ENCODE data around the gene PTPRU. TPM values are rescaled to one million over a fixed set of nuclear protein-coding genes. Genes with fewer than 3 reads are reported as not detected.

Gene PTPRU
- total RNA-seq, 6 donors from 2014 or later, result 44.5 to 87.2 (median 70.1) TPM

- H3K36me3 ChIP-seq, result no peaks in the 10 kb centered on the region
- peaks cover 0 to 8% (median 0%) of the 10 kb centered on the region in 4 donors for H3K4me1 ChIP-seq
- no peak overlapping the region for H3K27ac ChIP-seq
- ATAC-seq (ENCODE audit: low FRiP score in 2 of 2) (peak in 1 of 2 donors; percentile 21), DNase-seq (no peak)
- H3K4me3 ChIP-seq, result no peak overlapping the region
- no peaks in the 10 kb centered on the region for H3K9me3 ChIP-seq
- 39 to 50% methylated on average over 4 to 8 of the region's 8 CpGs for WGBS, 2 donors
- H3K27me3 ChIP-seq, result no peaks in the 10 kb centered on the region
- no peak for TF ChIP-seq POLR2AphosphoS5 (IDR thresholded peaks at IDR 0.05)
- TF ChIP-seq POLR2A (IDR thresholded peaks at IDR 0.05), result no peak
- TF ChIP-seq EP300 (IDR thresholded peaks at IDR 0.05), result no peak
- no peak for TF ChIP-seq CTCF (IDR thresholded peaks at IDR 0.05)
These were observed 12.9 kb downstream of the PTPRU start for GRCh38 chr1:29249170-29249691.

- Histone ChIP-seq H3K9me3 (no peaks in the 10 kb centered on the region), H3K27me3 (no peaks in the 10 kb centered on the region), H3K4me1 (peaks cover 0 to 8% (median 0%) of the 10 kb centered on the region in 4 donors), H3K36me3 (no peaks in the 10 kb centered on the region), H3K27ac (no peak overlapping the region), H3K4me3 (no peak overlapping the region)
- 93 to 100% methylated on average over 2 of the region's 2 CpGs for WGBS, 2 donors
- DNase-seq (no peak), ATAC-seq (ENCODE audit: low FRiP score in 2 of 2) (no peak)
- TF ChIP-seq POLR2AphosphoS5 (IDR thresholded peaks at IDR 0.05) (no peak), EP300 (IDR thresholded peaks at IDR 0.05) (no peak), POLR2A (IDR thresholded peaks at IDR 0.05) (no peak), CTCF (IDR thresholded peaks at IDR 0.05) (no peak)
These were observed 13.7 kb downstream of the PTPRU start for GRCh38 chr1:29249951-29250581.

- ATAC-seq (ENCODE audit: low FRiP score in 2 of 2) (no peak), DNase-seq (no peak)
- 79 to 86% methylated on average over 5 to 8 of the region's 8 CpGs for WGBS, 2 donors
- Histone ChIP-seq H3K27me3 (no peaks in the 10 kb centered on the region), H3K4me3 (no peak overlapping the region), H3K4me1 (peaks cover 0 to 8% (median 0%) of the 10 kb centered on the region in 4 donors), H3K27ac (no peak overlapping the region), H3K9me3 (no peaks in the 10 kb centered on the region), H3K36me3 (no peaks in the 10 kb centered on the region)
- TF ChIP-seq EP300 (IDR thresholded peaks at IDR 0.05), result no peak
- TF ChIP-seq POLR2A (IDR thresholded peaks at IDR 0.05), result no peak
- TF ChIP-seq CTCF (IDR thresholded peaks at IDR 0.05), result no peak
- no peak for TF ChIP-seq POLR2AphosphoS5 (IDR thresholded peaks at IDR 0.05)
These were observed 15.1 kb downstream of the PTPRU start for GRCh38 chr1:29251164-29252124.

- TF ChIP-seq POLR2AphosphoS5 (IDR thresholded peaks at IDR 0.05), result no peak
- no peak for TF ChIP-seq CTCF (IDR thresholded peaks at IDR 0.05)
- no peak for TF ChIP-seq EP300 (IDR thresholded peaks at IDR 0.05)
- TF ChIP-seq POLR2A (IDR thresholded peaks at IDR 0.05), result no peak
- no peak overlapping the region for H3K27ac ChIP-seq
- ATAC-seq (ENCODE audit: low FRiP score in 2 of 2) (no peak), DNase-seq (no peak)
- H3K4me1 ChIP-seq, result peaks cover 0 to 8% (median 0%) of the 10 kb centered on the region in 4 donors
- no peaks in the 10 kb centered on the region for H3K36me3 ChIP-seq
- no peaks in the 10 kb centered on the region for H3K27me3 ChIP-seq
- 88 to 93% methylated on average over 3 of the region's 3 CpGs for WGBS, 2 donors
- H3K9me3 ChIP-seq, result no peaks in the 10 kb centered on the region
- no peak overlapping the region for H3K4me3 ChIP-seq
These were observed 16.9 kb downstream of the PTPRU start for GRCh38 chr1:29253180-29253579.

Measured in upper lobe of left lung (tissue), 6 donors.